22Rv1 (cell line): ENCODE data around the gene KRTAP12-3.

Source experiments
- ZFX ChIP-seq: fragments of 450-650 bp; IDR thresholded peaks from 2 replicates; pipeline ENCODE4 v1.6.1; 2017; ENCODE audit warnings: antibody characterized with exemption, borderline replicate concordance
- TF ChIP-seq, protein P1 (sequence below): fragments of 450-650 bp; IDR thresholded peaks from 2 replicates; pipeline ENCODE4 v1.5.1; 2017; ENCODE audit warnings: mild to moderate bottlenecking

DNA sequence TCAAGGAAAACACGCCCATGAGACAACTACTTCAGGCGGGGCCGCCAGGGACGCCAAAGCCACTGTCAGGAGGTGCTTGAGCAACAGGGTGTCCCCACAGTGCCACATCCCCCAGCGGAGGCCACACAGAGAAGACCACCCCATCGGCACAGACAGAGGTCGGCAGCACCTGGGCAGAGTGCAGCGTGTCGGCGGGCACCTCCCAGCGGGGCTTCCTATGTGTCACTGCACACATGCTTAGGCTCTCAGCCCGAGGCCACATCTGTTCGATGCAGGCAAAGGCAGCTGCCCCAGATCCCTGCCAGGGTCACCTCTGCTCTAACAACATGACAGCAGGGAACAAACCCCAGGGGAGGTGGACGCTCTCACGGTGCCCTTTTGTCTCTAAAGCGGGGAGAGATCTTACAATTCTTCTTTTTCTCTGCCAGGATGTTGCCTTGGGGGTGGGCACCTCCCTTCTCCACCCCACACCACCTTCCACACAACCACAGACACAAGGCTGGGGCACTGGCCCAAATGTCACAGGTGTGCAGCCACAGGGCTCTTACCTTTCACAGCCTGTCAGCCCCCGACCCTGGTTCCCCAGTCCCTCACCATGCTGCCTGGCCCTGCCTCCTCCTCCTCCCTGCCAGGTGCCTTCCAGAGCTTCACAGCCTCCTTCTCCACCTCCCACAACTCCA is 41.7 kb upstream of the KRTAP12-3 start:
- TF ChIP-seq, protein P1, sequence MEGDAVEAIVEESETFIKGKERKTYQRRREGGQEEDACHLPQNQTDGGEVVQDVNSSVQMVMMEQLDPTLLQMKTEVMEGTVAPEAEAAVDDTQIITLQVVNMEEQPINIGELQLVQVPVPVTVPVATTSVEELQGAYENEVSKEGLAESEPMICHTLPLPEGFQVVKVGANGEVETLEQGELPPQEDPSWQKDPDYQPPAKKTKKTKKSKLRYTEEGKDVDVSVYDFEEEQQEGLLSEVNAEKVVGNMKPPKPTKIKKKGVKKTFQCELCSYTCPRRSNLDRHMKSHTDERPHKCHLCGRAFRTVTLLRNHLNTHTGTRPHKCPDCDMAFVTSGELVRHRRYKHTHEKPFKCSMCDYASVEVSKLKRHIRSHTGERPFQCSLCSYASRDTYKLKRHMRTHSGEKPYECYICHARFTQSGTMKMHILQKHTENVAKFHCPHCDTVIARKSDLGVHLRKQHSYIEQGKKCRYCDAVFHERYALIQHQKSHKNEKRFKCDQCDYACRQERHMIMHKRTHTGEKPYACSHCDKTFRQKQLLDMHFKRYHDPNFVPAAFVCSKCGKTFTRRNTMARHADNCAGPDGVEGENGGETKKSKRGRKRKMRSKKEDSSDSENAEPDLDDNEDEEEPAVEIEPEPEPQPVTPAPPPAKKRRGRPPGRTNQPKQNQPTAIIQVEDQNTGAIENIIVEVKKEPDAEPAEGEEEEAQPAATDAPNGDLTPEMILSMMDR: no peak
- TF ChIP-seq ZFX: no peak
